ENCODE data around the gene PLA2G2C.
"Not testable (repeated sequence)": the region's sequence is repeated elsewhere in the genome, so short reads cannot be mapped to it uniquely, and the experiment has no call there.

PLA2G2C gene, protein sequence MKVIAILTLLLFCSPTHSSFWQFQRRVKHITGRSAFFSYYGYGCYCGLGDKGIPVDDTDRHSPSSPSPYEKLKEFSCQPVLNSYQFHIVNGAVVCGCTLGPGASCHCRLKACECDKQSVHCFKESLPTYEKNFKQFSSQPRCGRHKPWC
- total RNA-seq = 0 to 0.04 (median 0) reads per million in 3 experiments

- DNase-seq = peak; percentile 19
Measured at GRCh38 chr1:20185834-20186782, at the start of gene PLA2G2C, which contains the start of gene UBXN10. Gene PLA2G2C (minus strand): TSS chr1:20186518. CDS start chr1:20177363, 9,155 bp downstream. Gene UBXN10 (plus strand): TSS chr1:20186096. CDS start chr1:20190562, 4,466 bp downstream.

- DNase-seq = no peak
Measured at GRCh38 chr1:20234788-20235535, 48.6 kb upstream of the PLA2G2C start.

- DNase-seq = no peak
Measured at GRCh38 chr1:20233866-20234265, 47.5 kb upstream of the PLA2G2C start.

- DNase-seq = no peak
Measured at GRCh38 chr1:20233394-20233793, 47.1 kb upstream of the PLA2G2C start.

GRCh38 chr1:20232564-20232963 is 46.2 kb upstream of the PLA2G2C start:
- not testable (repeated sequence) for DNase-seq

GRCh38 chr1:20229171-20229570 is 42.9 kb upstream of the PLA2G2C start:
- no peak for DNase-seq

DNA sequence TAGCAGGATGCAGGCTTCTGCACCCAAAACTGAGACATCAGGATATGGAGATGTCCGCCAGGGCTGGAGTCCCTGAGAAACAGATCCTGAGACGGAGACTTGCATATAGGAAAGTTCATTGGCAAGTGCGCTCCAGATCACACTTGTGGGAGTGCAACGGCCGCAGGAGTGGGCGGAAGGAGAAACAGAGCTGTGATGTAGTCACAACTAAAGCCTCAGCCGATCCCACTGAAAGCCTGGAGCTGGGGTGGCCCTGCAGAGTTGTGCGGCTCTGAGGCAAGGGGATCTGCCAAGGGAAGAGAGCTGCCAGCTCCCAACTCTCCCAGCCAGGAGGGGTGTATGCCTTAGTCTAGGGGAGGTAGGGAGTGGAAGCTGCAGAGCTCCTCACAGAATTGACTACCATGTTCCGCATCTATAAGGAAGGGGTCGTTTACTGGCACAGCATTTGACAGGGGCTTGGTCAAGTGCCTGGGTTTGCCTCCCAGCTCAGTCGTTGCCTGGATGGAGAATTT is 42.1 kb upstream of the PLA2G2C start:
- no peak for DNase-seq

GRCh38 chr1:20227704-20228103 is 41.4 kb upstream of the PLA2G2C start:
- DNase-seq = no peak

GRCh38 chr1:20224546-20224945 is 38.2 kb upstream of the PLA2G2C start:
- no peak for DNase-seq

- DNase-seq = no peak
Measured at GRCh38 chr1:20223551-20224419, 37.5 kb upstream of the PLA2G2C start.

GRCh38 chr1:20223106-20223505 is 36.8 kb upstream of the PLA2G2C start:
- DNase-seq = no peak

- no peak for DNase-seq
Measured at GRCh38 chr1:20220036-20220435, 33.7 kb upstream of the PLA2G2C start.

GRCh38 chr1:20219053-20219452 is 32.7 kb upstream of the PLA2G2C start:
- not testable (repeated sequence) for DNase-seq

- DNase-seq = no peak
Measured at GRCh38 chr1:20216574-20216973, 30.3 kb upstream of the PLA2G2C start.

DNA sequence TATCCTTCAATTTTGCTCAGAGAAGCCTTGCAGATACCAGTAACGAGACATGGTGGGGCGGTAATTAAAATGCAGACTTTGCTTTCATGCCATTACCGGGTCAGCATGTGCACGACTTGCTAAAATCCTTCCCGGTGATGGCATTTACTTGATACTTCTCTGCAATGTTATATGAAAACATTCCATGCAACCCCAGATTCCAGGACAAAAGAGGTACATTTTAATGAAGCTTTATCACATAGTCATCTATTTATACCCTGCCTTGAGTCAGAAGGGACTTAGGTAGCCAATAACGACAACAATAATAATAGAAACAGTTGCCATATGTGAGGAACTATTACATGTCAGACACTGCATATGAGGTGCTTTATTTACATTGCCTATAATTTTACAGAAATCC is 29.4 kb upstream of the PLA2G2C start:
- DNase-seq = no peak

GRCh38 chr1:20212685-20213331 is 26.5 kb upstream of the PLA2G2C start:
- peak; percentile 36 for DNase-seq

GRCh38 chr1:20212085-20212684 is 25.9 kb upstream of the PLA2G2C start:
- no peak for DNase-seq

DNA sequence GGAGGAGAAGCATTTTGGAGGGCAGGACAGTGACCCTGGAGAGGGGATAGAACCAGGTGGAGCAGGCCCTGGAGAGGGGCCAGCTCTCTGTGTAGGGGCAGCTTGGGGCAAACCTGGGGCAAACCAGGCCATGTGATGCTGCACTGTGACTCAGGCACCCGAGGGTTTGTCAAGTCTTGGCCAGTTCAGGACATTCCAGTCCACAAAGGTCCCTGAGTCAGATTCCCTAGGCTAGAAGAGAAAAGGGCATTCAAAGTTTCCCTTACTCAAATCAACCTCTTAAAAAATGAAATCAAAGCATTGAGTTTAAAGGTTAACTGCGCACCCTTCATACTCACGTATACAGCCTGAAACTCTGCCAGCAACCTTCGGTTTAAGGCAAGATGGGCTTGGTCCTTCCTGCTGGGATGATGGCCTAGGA is 25.2 kb upstream of the PLA2G2C start:
- no peak for DNase-seq

DNA sequence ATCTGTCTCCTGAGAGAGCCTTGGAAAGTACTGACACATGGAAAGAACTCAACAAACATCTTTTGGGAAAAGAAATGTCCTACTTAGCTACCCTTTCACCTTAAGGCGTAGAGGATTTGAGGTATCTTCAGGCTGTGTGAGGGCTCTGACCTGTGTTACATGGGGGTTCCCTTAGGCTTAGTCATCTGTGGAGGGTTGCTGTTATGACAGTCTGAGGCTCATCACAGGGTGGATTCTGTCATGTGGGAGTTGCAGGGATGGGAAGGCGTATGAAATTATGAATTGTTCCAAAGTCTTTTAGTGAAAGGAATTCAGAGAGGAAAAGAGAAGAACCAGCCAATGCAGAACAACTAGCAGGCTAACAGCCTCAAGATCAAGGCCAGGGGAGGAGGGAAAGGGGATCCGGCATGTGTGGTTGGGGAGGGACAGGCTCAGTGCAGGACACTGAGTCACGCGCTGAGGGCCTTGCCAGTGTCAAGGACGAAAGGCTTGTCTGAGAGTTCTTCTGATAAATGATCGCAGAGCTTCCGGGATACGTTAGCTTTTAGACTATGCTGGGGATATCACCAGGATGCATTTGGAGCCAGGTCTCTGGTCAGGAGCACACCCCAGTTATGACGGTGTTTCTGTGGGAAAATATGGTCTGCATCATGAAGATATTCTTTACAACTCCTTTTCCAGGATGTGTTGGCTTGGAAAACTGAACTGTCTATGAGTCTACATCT is 24.6 kb upstream of the PLA2G2C start:
- no peak for DNase-seq

GRCh38 chr1:20209471-20209870 is 23.2 kb upstream of the PLA2G2C start:
- no peak for DNase-seq
